A673 (cell line): ENCODE measurements around the gene DNAH10.

ENCODE experiments used
- EZH2 ChIP-seq: fragments of 200-600 bp; sonication (generic); IDR thresholded peaks from 2 replicates; pipeline ENCODE4 v1.6.1; 2017; ENCODE audit warnings: borderline replicate concordance, low read depth, mild to moderate bottlenecking, mixed read lengths, antibody characterized with exemption, low read length; ENCODE audit not compliant: poor library complexity, severe bottlenecking
- TF ChIP-seq, protein P1 (sequence below): fragments of 300-800, 200-600 bp; sonication (generic); conservative IDR thresholded peaks from 2 replicates; pipeline ENCODE4 v1.5.1; 2017; ENCODE audit warnings: low read depth, mild to moderate bottlenecking, antibody characterized with exemption, low read length, moderate library complexity, mixed read lengths

DNA sequence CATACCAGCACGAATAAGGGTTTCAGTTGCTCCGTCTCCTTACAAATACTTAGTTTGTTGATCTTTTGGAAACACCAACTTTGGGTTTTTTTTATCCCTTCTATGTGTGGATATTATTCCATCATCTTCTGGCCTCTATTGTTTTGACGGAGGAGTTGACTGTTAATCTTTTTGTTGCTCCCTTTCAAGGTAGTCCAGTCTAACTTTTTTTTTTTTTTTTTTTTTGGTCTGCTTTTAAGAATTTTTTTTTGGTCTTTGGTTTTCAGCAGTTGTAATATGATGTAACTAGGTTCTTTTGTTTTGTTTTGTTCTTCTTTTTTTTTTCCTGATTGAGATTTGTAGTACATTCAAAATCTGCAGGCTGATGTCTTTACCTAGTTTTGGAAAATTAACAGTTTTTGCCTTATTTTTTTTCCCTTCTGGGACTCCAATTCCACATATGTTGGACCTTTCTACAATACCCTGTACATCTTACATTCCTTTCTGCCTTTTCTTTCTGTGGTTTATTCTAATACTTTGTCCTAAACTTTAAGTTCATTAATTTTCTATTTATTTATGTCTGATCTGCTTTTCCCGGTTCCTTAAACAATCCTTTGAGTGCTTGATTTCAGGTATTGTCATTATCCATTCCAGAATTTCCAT lies 54.9 kb downstream of the DNAH10 start:
- TF ChIP-seq, protein P1, sequence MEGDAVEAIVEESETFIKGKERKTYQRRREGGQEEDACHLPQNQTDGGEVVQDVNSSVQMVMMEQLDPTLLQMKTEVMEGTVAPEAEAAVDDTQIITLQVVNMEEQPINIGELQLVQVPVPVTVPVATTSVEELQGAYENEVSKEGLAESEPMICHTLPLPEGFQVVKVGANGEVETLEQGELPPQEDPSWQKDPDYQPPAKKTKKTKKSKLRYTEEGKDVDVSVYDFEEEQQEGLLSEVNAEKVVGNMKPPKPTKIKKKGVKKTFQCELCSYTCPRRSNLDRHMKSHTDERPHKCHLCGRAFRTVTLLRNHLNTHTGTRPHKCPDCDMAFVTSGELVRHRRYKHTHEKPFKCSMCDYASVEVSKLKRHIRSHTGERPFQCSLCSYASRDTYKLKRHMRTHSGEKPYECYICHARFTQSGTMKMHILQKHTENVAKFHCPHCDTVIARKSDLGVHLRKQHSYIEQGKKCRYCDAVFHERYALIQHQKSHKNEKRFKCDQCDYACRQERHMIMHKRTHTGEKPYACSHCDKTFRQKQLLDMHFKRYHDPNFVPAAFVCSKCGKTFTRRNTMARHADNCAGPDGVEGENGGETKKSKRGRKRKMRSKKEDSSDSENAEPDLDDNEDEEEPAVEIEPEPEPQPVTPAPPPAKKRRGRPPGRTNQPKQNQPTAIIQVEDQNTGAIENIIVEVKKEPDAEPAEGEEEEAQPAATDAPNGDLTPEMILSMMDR, result no peak
- TF ChIP-seq EZH2, result no peak
